ENCODE data around the gene NPM1. TPM values are rescaled to one million over a fixed set of nuclear protein-coding genes. Genes with fewer than 3 reads are reported as not detected.

NPM1 gene
- total RNA-seq, 1 experiment from 2014 or later = 2,693 TPM

DNA sequence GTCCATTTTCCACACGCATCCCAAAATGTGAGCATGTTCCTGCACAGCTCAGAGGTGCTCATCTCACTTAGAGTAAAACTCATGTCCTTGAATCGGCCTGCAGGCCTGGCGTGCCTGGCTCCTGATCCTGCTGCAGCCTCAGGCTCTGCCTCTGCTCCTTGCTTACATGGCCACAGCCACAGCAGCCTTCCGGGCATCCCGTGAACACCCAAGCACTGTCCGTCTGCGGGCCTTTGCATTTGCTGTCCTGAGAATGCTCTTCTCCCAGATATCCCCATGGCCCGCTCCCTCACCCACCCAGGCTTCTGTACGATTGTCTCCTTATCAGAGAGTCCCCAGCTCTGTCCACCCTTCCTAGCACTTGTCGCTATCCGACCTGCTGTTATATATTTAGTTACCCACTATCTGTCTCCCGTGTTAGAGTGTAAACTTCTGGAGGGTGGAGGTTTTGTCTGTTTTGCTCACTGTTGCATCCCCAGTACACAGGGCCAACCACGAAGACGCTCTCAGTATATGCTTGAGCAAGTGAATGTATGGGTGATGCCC is 53.7 kb downstream of the NPM1 start:
- Histone ChIP-seq H3K9ac (ENCODE audit: low read length) (no peak overlapping the region), H3K4me1 (ENCODE audit: control insufficient read depth in 1 of 2, insufficient read depth in 2 of 2, low read length in 2 of 2) (peaks cover 0 to 6% of the 10 kb centered on the region in 2 experiments; a peak in 1 of 4 replicates), H3K9me2 (ENCODE audit: insufficient read depth) (no peaks in the 10 kb centered on the region), H3K27me3 (ENCODE audit: insufficient read depth, low read length) (no peaks in the 10 kb centered on the region), H3K79me2 (ENCODE audit: insufficient read depth, low read length) (no peaks in the 10 kb centered on the region), H2AFZ (ENCODE audit: low read depth, low read length, poor library complexity, severe bottlenecking) (no peak overlapping the region), H3K9me3 (ENCODE audit: control insufficient read depth in 1 of 2, insufficient read depth in 1 of 2, low read depth in 1 of 2, low read length in 2 of 2) (no peaks in the 10 kb centered on the region), H3K4me2 (ENCODE audit: low read length) (no peak overlapping the region), H3K36me3 (ENCODE audit: control insufficient read depth in 1 of 2, insufficient read depth in 2 of 2, low read length in 2 of 2) (no peaks in the 10 kb centered on the region), H4K20me1 (ENCODE audit: insufficient read depth) (no peaks in the 10 kb centered on the region), H3K27ac (ENCODE audit: low read depth, low read length) (no peak overlapping the region), H3K4me3 (replicated peaks in 1 of 2; ENCODE audit: low read depth in 1 of 2, low read length in 2 of 2) (no peak overlapping the region)
- BruUV-seq (replicated peaks) = no TSS peak
- intact Hi-C loops (cut with micrococcal nuclease) = no loop called here
- CTCF ChIA-PET = no interaction called here
- POLR2A ChIA-PET = no interaction called here
- ATAC-seq = no peak
- TF ChIP-seq ELF1 (IDR thresholded peaks at IDR 0.05; ENCODE audit: borderline replicate concordance, low read depth) (no peak), SIN3A (IDR thresholded peaks at IDR 0.05; ENCODE audit: low read depth) (no peak), CBX3 (IDR thresholded peaks at IDR 0.05; ENCODE audit: low read depth) (no peak), POLR2AphosphoS5 (IDR thresholded peaks at IDR 0.05; ENCODE audit: low read depth, low read length) (no peak), CTCF (IDR thresholded peaks at IDR 0.05 in 2 of 3, conservative IDR thresholded peaks at IDR 0.05 in 1 of 3; ENCODE audit: borderline replicate concordance in 1 of 3, insufficient read depth in 1 of 3, low read depth in 2 of 3, low read length in 2 of 3) (no peak), CEBPB (IDR thresholded peaks at IDR 0.05; ENCODE audit: low read depth) (no peak), SRF (IDR thresholded peaks at IDR 0.05; ENCODE audit: low read depth) (no peak), JUND (IDR thresholded peaks at IDR 0.05) (no peak), RAD21 (IDR thresholded peaks at IDR 0.05; ENCODE audit: low read depth) (no peak), TCF7L2 (IDR thresholded peaks at IDR 0.05; ENCODE audit: borderline replicate concordance, extremely low read depth, insufficient read depth, insufficient read length) (no peak)
- TF ChIP-seq, protein P1, sequence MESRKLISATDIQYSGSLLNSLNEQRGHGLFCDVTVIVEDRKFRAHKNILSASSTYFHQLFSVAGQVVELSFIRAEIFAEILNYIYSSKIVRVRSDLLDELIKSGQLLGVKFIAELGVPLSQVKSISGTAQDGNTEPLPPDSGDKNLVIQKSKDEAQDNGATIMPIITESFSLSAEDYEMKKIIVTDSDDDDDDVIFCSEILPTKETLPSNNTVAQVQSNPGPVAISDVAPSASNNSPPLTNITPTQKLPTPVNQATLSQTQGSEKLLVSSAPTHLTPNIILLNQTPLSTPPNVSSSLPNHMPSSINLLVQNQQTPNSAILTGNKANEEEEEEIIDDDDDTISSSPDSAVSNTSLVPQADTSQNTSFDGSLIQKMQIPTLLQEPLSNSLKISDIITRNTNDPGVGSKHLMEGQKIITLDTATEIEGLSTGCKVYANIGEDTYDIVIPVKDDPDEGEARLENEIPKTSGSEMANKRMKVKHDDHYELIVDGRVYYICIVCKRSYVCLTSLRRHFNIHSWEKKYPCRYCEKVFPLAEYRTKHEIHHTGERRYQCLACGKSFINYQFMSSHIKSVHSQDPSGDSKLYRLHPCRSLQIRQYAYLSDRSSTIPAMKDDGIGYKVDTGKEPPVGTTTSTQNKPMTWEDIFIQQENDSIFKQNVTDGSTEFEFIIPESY (IDR thresholded peaks at IDR 0.05; ENCODE audit: extremely low read depth, insufficient replicate concordance, low read length) = no peak
- TF ChIP-seq, protein P2, sequence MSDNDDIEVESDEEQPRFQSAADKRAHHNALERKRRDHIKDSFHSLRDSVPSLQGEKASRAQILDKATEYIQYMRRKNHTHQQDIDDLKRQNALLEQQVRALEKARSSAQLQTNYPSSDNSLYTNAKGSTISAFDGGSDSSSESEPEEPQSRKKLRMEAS (IDR thresholded peaks at IDR 0.05) = no peak
- no peak for DNase-seq (ENCODE audit: low read depth, low spot score)
- RAD21 ChIA-PET (ENCODE audit: low non-redundant PET in 1 of 2, low total read pairs in 2 of 2, uncharacterized antibody in 2 of 2, unreplicated experiment in 2 of 2) = no interaction called here
